ENCODE results near the gene TAF13. TPM values are rescaled to one million over a fixed set of nuclear protein-coding genes. Genes with fewer than 3 reads are reported as not detected.

TAF13 gene
- total and polyA plus RNA-seq, 4 donors: 22.2 to 39.4 (median 34.3) TPM

- DNase-seq (peak; percentile 44 to 54 (median 52)), ATAC-seq (ENCODE audit: insufficient read depth, low FRiP score) (peak; percentile 36)
- H3K36me3 ChIP-seq (ENCODE audit: control insufficient read depth in 4 of 4, insufficient read depth in 4 of 4, low read length in 4 of 4): no peaks in the 10 kb centered on the region
- no peak within 1 kb of the TSS for H3K9ac ChIP-seq (ENCODE audit: insufficient read depth in 1 of 2, low read length in 2 of 2)
- 1 to 3% methylated on average over 48 to 56 of the region's 56 CpGs for WGBS, 2 donors
- peaks cover 0 to 34% (median 28%) of the 10 kb centered on the region in 3 donors for H3K27me3 ChIP-seq (ENCODE audit: control insufficient read depth in 3 of 3, insufficient read depth in 3 of 3, low read length in 2 of 3)
- peak within 1 kb of the TSS; percentile 1 for H3K4me3 ChIP-seq
- H3K4me1 ChIP-seq (ENCODE audit: control insufficient read depth in 5 of 5, insufficient read depth in 5 of 5, low read length in 5 of 5): peaks cover 0 to 21% (median 2%) of the 10 kb centered on the region in 5 donors
- no peak for TF ChIP-seq CTCF (IDR thresholded peaks at IDR 0.05; ENCODE audit: control extremely low read depth, extremely low read depth)
- H3K27ac ChIP-seq (ENCODE audit: low read depth in 1 of 2, low read length in 1 of 2): no peak within 1 kb of the TSS
- H3K9me3 ChIP-seq (ENCODE audit: control insufficient read depth in 4 of 4, insufficient read depth in 3 of 4, low read length in 3 of 4): no peaks in the 10 kb centered on the region
Observed at GRCh38 chr1:109113590-109114341, 38.0 kb upstream of the TAF13 start, which contains the start of gene ELAPOR1. TSS of gene ELAPOR1 (plus strand) at chr1:109114115. CDS start at chr1:109114184, 69 bp downstream.

GRCh38 chr1:109112652-109113285 is 37.0 kb upstream of the TAF13 start:
- Histone ChIP-seq H3K27ac (ENCODE audit: low read depth in 1 of 2, low read length in 1 of 2) (no peak overlapping the region), H3K27me3 (ENCODE audit: control insufficient read depth in 3 of 3, insufficient read depth in 3 of 3, low read length in 2 of 3) (peaks cover 0 to 34% (median 28%) of the 10 kb centered on the region in 3 donors), H3K4me1 (ENCODE audit: control insufficient read depth in 5 of 5, insufficient read depth in 5 of 5, low read length in 5 of 5) (peaks cover 0 to 21% (median 2%) of the 10 kb centered on the region in 5 donors), H3K9me3 (ENCODE audit: control insufficient read depth in 4 of 4, insufficient read depth in 3 of 4, low read length in 3 of 4) (no peaks in the 10 kb centered on the region), H3K4me3 (no peak overlapping the region), H3K9ac (ENCODE audit: insufficient read depth in 1 of 2, low read length in 2 of 2) (peak overlapping the region in 1 of 2 donors; percentile 1), H3K36me3 (ENCODE audit: control insufficient read depth in 4 of 4, insufficient read depth in 4 of 4, low read length in 4 of 4) (no peaks in the 10 kb centered on the region)
- TF ChIP-seq CTCF (IDR thresholded peaks at IDR 0.05; ENCODE audit: control extremely low read depth, extremely low read depth): peak; percentile 89
- ATAC-seq (ENCODE audit: insufficient read depth, low FRiP score) (peak; percentile 92), DNase-seq (peak; percentile 93 to 97 (median 97))
- WGBS, 2 donors: 4 to 10% methylated on average over 31 of the region's 31 CpGs

GRCh38 chr1:109112056-109112651 is 36.4 kb upstream of the TAF13 start:
- peaks cover 0 to 21% (median 2%) of the 10 kb centered on the region in 5 donors for H3K4me1 ChIP-seq (ENCODE audit: control insufficient read depth in 5 of 5, insufficient read depth in 5 of 5, low read length in 5 of 5)
- H3K4me3 ChIP-seq: no peak overlapping the region
- H3K36me3 ChIP-seq (ENCODE audit: control insufficient read depth in 4 of 4, insufficient read depth in 4 of 4, low read length in 4 of 4): no peaks in the 10 kb centered on the region
- ATAC-seq (ENCODE audit: insufficient read depth, low FRiP score) (no peak), DNase-seq (peak in 1 of 3 donors; percentile 48)
- H3K27me3 ChIP-seq (ENCODE audit: control insufficient read depth in 3 of 3, insufficient read depth in 3 of 3, low read length in 2 of 3): peaks cover 0 to 34% (median 28%) of the 10 kb centered on the region in 3 donors
- no peak overlapping the region for H3K27ac ChIP-seq (ENCODE audit: low read depth in 1 of 2, low read length in 1 of 2)
- 30 to 37% methylated on average over 10 of the region's 10 CpGs for WGBS, 2 donors
- TF ChIP-seq CTCF (IDR thresholded peaks at IDR 0.05; ENCODE audit: control extremely low read depth, extremely low read depth): no peak
- no peaks in the 10 kb centered on the region for H3K9me3 ChIP-seq (ENCODE audit: control insufficient read depth in 4 of 4, insufficient read depth in 3 of 4, low read length in 3 of 4)
- H3K9ac ChIP-seq (ENCODE audit: insufficient read depth in 1 of 2, low read length in 2 of 2): peak overlapping the region in 1 of 2 donors; percentile 1
